ENCODE measurements around the gene VAMP8.
A peak's percentile ranks its signal among the peaks of the same experiment; 100 is the strongest.
"Not testable (repeated sequence)": the region's sequence is repeated elsewhere in the genome, so short reads cannot be mapped to it uniquely, and the experiment has no call there.

Gene VAMP8

GRCh38 chr2:85583667-85584353, 6.4 kb downstream of the VAMP8 start:
- no peak for DNase-seq

GRCh38 chr2:85584354-85584856, 7.0 kb downstream of the VAMP8 start, which contains the start of gene VAMP5:
Gene VAMP5, plus strand, starts transcription at chr2:85584431. Its CDS starts 60 bp downstream, at chr2:85584491.
- no peak for DNase-seq

- peak; percentile 33 for DNase-seq
These were observed 7.7 kb downstream of the VAMP8 start for GRCh38 chr2:85584857-85585780.

GRCh38 chr2:85585781-85586105, 8.4 kb downstream of the VAMP8 start:
- no peak for DNase-seq

- DNase-seq = no peak
These were observed 10.8 kb downstream of the VAMP8 start for GRCh38 chr2:85588236-85588635.

- DNase-seq = no peak
These were observed 11.3 kb downstream of the VAMP8 start for GRCh38 chr2:85588645-85589044.

GRCh38 chr2:85589181-85589580, 11.8 kb downstream of the VAMP8 start:
- no peak for DNase-seq

- no peak for DNase-seq
These were observed 12.8 kb downstream of the VAMP8 start for GRCh38 chr2:85589982-85590791.

GRCh38 chr2:85590950-85591349, 13.6 kb downstream of the VAMP8 start:
- no peak for DNase-seq

GRCh38 chr2:85591563-85591962, 14.2 kb downstream of the VAMP8 start:
- DNase-seq = no peak

GRCh38 chr2:85592299-85592698, 14.9 kb downstream of the VAMP8 start:
- not testable (repeated sequence) for DNase-seq

- DNase-seq = no peak
These were observed 15.6 kb downstream of the VAMP8 start for GRCh38 chr2:85593023-85593422.

GRCh38 chr2:85594715-85595300, 17.4 kb downstream of the VAMP8 start:
- DNase-seq = no peak

- DNase-seq = peak; percentile 92
These were observed 18.1 kb downstream of the VAMP8 start, which contains the start of gene RNF181 for GRCh38 chr2:85595301-85596025. Gene RNF181, plus strand, starts transcription at chr2:85595745. Its CDS starts 19 bp downstream, at chr2:85595764.

- no peak for DNase-seq
These were observed 18.6 kb downstream of the VAMP8 start for GRCh38 chr2:85596026-85596333.

GRCh38 chr2:85596486-85597143, 19.2 kb downstream of the VAMP8 start:
- no peak for DNase-seq

GRCh38 chr2:85597241-85597640, 19.9 kb downstream of the VAMP8 start:
- no peak for DNase-seq

GRCh38 chr2:85598594-85599340, 21.4 kb downstream of the VAMP8 start:
- DNase-seq = no peak

- DNase-seq = no peak
These were observed 22.3 kb downstream of the VAMP8 start for GRCh38 chr2:85599468-85600234.

GRCh38 chr2:85600235-85600575, 22.8 kb downstream of the VAMP8 start:
- no peak for DNase-seq

Data from stimulated activated CD4-positive, alpha-beta T cell treated with anti-CD3 and anti-CD28 coated beads, Interleukin-1b, Interleukin-23, amount 100 ng/mL, for 48 hours (primary cell).